HG03175 (cell line): ENCODE measurements around the gene R3HDM2.
"Not testable (repeated sequence)": the region's sequence is repeated elsewhere in the genome, so short reads cannot be mapped to it uniquely, and the experiment has no call there.

Experiments used
- ATAC-seq: cut with Tn5 transposase; IDR thresholded peaks from one replicate; pipeline ENCODE4 v1.9.1; 2021; ENCODE audit warnings: mild to moderate bottlenecking, moderate library complexity; ENCODE audit not compliant: unreplicated experiment

The R3HDM2 gene

GRCh38 chr12:57384478-57384877, 46.4 kb downstream of the R3HDM2 start:
- no peak for ATAC-seq

- ATAC-seq = no peak
Measured at GRCh38 chr12:57381693-57382220, 49.1 kb downstream of the R3HDM2 start.

GRCh38 chr12:57380300-57380699, 50.5 kb downstream of the R3HDM2 start:
- ATAC-seq = no peak

GRCh38 chr12:57377103-57377840, 53.6 kb downstream of the R3HDM2 start:
- ATAC-seq = no peak

- no peak for ATAC-seq
Measured at GRCh38 chr12:57372233-57372632, 58.6 kb downstream of the R3HDM2 start.

GRCh38 chr12:57370696-57371095, 60.1 kb downstream of the R3HDM2 start:
- no peak for ATAC-seq

GRCh38 chr12:57370072-57370471, 60.8 kb downstream of the R3HDM2 start:
- ATAC-seq = no peak

GRCh38 chr12:57369202-57369601, 61.6 kb downstream of the R3HDM2 start:
- no peak for ATAC-seq

GRCh38 chr12:57368349-57369095, 62.3 kb downstream of the R3HDM2 start:
- no peak for ATAC-seq

- no peak for ATAC-seq
Measured at GRCh38 chr12:57367121-57367520, 63.7 kb downstream of the R3HDM2 start.

GRCh38 chr12:57366315-57366714, 64.5 kb downstream of the R3HDM2 start:
- no peak for ATAC-seq

GRCh38 chr12:57364156-57364555, 66.7 kb downstream of the R3HDM2 start:
- ATAC-seq = not testable (repeated sequence)

GRCh38 chr12:57360468-57360867, 70.4 kb downstream of the R3HDM2 start:
- ATAC-seq = no peak

- ATAC-seq = no peak
Measured at GRCh38 chr12:57358646-57359045, 72.2 kb downstream of the R3HDM2 start.

- ATAC-seq = no peak
Measured at GRCh38 chr12:57355734-57356133, 75.1 kb downstream of the R3HDM2 start.

- ATAC-seq = no peak
Measured at GRCh38 chr12:57352166-57352565, 78.7 kb downstream of the R3HDM2 start.

GRCh38 chr12:57347284-57347683, 83.6 kb downstream of the R3HDM2 start:
- ATAC-seq = no peak

- no peak for ATAC-seq
Measured at GRCh38 chr12:57343703-57344378, 87.0 kb downstream of the R3HDM2 start.

- no peak for ATAC-seq
Measured at GRCh38 chr12:57342207-57342691, 88.6 kb downstream of the R3HDM2 start.

GRCh38 chr12:57341275-57341990, 89.4 kb downstream of the R3HDM2 start:
- ATAC-seq = no peak

GRCh38 chr12:57340104-57340503, 90.7 kb downstream of the R3HDM2 start:
- no peak for ATAC-seq
